Measurements from ENCODE around the gene CCBE1.
A peak's percentile ranks its signal among the peaks of the same experiment; 100 is the strongest.

CCBE1 gene

DNA sequence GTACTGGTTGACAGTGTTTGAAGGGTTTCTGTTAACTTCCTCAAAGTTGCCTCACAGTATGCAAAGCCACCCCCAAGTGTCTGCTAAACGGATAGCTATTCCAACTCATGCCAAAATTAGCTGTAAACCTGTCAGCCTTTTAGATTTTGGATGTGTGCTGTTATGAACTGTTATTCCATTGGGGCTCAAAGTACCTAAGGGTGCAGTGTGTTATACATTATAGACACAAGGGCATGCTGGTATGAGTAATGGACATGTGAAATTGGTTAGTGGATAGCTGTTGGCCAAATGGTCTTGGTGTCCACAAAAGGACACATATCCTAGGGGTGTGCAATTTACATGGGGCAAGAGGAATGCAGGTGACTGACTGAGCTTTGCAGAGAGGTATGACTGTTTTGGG lies 33.7 kb upstream of the CCBE1 start:
- Histone ChIP-seq H2AFZ (ENCODE audit: low read length, unreplicated experiment) (no peak overlapping the region), H3K4me3 (ENCODE audit: low read depth, low read length) (no peak overlapping the region), H3K27ac (ENCODE audit: low read depth, low read length) (no peak overlapping the region), H3K27me3 (ENCODE audit: insufficient read depth, low read length) (no peaks in the 10 kb centered on the region), H3K4me1 (ENCODE audit: control insufficient read depth, insufficient read depth, low read length, unreplicated experiment) (no peaks in the 10 kb centered on the region), H3K36me3 (ENCODE audit: insufficient read depth, low read length) (no peaks in the 10 kb centered on the region), H3K79me2 (ENCODE audit: control insufficient read depth, insufficient read depth, low read length, unreplicated experiment) (no peaks in the 10 kb centered on the region)

- no peaks in the 10 kb centered on the region for H3K79me2 ChIP-seq (ENCODE audit: control insufficient read depth, insufficient read depth, low read length, unreplicated experiment)
- no peaks in the 10 kb centered on the region for H3K36me3 ChIP-seq (ENCODE audit: insufficient read depth, low read length)
- H3K27ac ChIP-seq (ENCODE audit: low read depth, low read length) = no peak overlapping the region
- H3K4me3 ChIP-seq (ENCODE audit: low read depth, low read length) = no peak overlapping the region
- H3K4me1 ChIP-seq (ENCODE audit: control insufficient read depth, insufficient read depth, low read length, unreplicated experiment) = peaks cover 9% of the 10 kb centered on the region
- no peak overlapping the region for H2AFZ ChIP-seq (ENCODE audit: low read length, unreplicated experiment)
- no peaks in the 10 kb centered on the region for H3K27me3 ChIP-seq (ENCODE audit: insufficient read depth, low read length)
Observed at GRCh38 chr18:59729781-59730180, 32.6 kb upstream of the CCBE1 start.

DNA sequence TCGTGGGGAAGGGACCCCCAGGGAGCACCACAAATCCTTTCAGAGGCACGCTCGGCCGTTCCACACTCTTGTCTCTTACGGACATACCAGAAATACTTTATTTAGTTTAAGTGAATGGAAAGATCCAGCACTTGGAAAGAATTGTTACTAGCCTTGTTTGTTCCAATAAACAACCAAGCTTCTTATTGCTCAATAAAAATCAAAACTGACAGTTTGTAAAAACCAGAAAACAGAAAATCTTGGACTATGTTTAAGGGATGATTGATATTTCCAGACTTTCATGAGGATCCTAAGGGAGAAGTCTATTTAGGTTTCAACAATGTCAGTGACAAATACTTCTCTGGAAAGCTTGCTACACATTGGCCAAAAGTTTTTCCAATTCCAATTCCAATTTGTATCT lies 31.6 kb upstream of the CCBE1 start:
- no peaks in the 10 kb centered on the region for H3K27me3 ChIP-seq (ENCODE audit: insufficient read depth, low read length)
- no peak overlapping the region for H3K4me3 ChIP-seq (ENCODE audit: low read depth, low read length)
- no peak overlapping the region for H2AFZ ChIP-seq (ENCODE audit: low read length, unreplicated experiment)
- H3K79me2 ChIP-seq (ENCODE audit: control insufficient read depth, insufficient read depth, low read length, unreplicated experiment) = no peaks in the 10 kb centered on the region
- H3K4me1 ChIP-seq (ENCODE audit: control insufficient read depth, insufficient read depth, low read length, unreplicated experiment) = peaks cover 16% of the 10 kb centered on the region
- H3K36me3 ChIP-seq (ENCODE audit: insufficient read depth, low read length) = no peaks in the 10 kb centered on the region
- no peak overlapping the region for H3K27ac ChIP-seq (ENCODE audit: low read depth, low read length)

- Histone ChIP-seq H2AFZ (ENCODE audit: low read length, unreplicated experiment) (peak overlapping the region; percentile 74), H3K36me3 (ENCODE audit: insufficient read depth, low read length) (no peaks in the 10 kb centered on the region), H3K4me1 (ENCODE audit: control insufficient read depth, insufficient read depth, low read length, unreplicated experiment) (peaks cover 27% of the 10 kb centered on the region), H3K4me3 (ENCODE audit: low read depth, low read length) (no peak overlapping the region), H3K27me3 (ENCODE audit: insufficient read depth, low read length) (no peaks in the 10 kb centered on the region), H3K79me2 (ENCODE audit: control insufficient read depth, insufficient read depth, low read length, unreplicated experiment) (no peaks in the 10 kb centered on the region), H3K27ac (ENCODE audit: low read depth, low read length) (peak overlapping the region; percentile 62)
Observed at GRCh38 chr18:59725142-59725541, 27.9 kb upstream of the CCBE1 start.

- Histone ChIP-seq H3K36me3 (ENCODE audit: insufficient read depth, low read length) (no peaks in the 10 kb centered on the region), H3K4me3 (ENCODE audit: low read depth, low read length) (no peak overlapping the region), H3K27ac (ENCODE audit: low read depth, low read length) (no peak overlapping the region), H2AFZ (ENCODE audit: low read length, unreplicated experiment) (no peak overlapping the region), H3K4me1 (ENCODE audit: control insufficient read depth, insufficient read depth, low read length, unreplicated experiment) (peaks cover 37% of the 10 kb centered on the region), H3K27me3 (ENCODE audit: insufficient read depth, low read length) (no peaks in the 10 kb centered on the region), H3K79me2 (ENCODE audit: control insufficient read depth, insufficient read depth, low read length, unreplicated experiment) (no peaks in the 10 kb centered on the region)
Observed at GRCh38 chr18:59724103-59724502, 26.9 kb upstream of the CCBE1 start.

DNA sequence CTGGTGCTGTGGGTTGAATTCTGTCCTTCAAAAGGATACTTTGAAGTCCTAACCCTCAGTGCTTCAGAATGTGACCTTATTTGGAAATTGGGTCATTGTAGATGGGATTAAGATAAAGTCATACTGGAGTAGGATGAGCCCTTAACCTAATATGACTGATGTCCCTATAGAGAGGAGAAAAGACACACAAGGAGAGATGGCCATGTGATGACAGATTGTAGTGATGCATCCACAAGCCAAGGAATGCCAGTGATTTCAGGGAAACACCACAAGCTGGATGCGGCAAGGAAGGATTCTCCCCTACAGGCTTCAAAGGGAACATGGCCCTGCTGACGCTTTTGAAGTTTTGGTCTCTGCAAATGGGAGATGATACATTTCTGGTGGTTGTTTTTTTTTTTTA lies 24.7 kb upstream of the CCBE1 start:
- H2AFZ ChIP-seq (ENCODE audit: low read length, unreplicated experiment) = no peak overlapping the region

GRCh38 chr18:59721211-59721610 lies 24.0 kb upstream of the CCBE1 start:
- no peaks in the 10 kb centered on the region for H3K36me3 ChIP-seq (ENCODE audit: insufficient read depth, low read length)
- H3K4me1 ChIP-seq (ENCODE audit: control insufficient read depth, insufficient read depth, low read length, unreplicated experiment) = peaks cover 62% of the 10 kb centered on the region
- no peaks in the 10 kb centered on the region for H3K79me2 ChIP-seq (ENCODE audit: control insufficient read depth, insufficient read depth, low read length, unreplicated experiment)
- H3K27ac ChIP-seq (ENCODE audit: low read depth, low read length) = no peak overlapping the region
- H3K4me3 ChIP-seq (ENCODE audit: low read depth, low read length) = no peak overlapping the region
- H3K27me3 ChIP-seq (ENCODE audit: insufficient read depth, low read length) = no peaks in the 10 kb centered on the region
- H2AFZ ChIP-seq (ENCODE audit: low read length, unreplicated experiment) = no peak overlapping the region

More for the DNA sequence above, 24.7 kb upstream of the CCBE1 start:
- H3K27ac ChIP-seq (ENCODE audit: low read depth, low read length) = no peak overlapping the region
- peaks cover 59% of the 10 kb centered on the region for H3K4me1 ChIP-seq (ENCODE audit: control insufficient read depth, insufficient read depth, low read length, unreplicated experiment)
- H3K79me2 ChIP-seq (ENCODE audit: control insufficient read depth, insufficient read depth, low read length, unreplicated experiment) = no peaks in the 10 kb centered on the region
- no peak overlapping the region for H3K4me3 ChIP-seq (ENCODE audit: low read depth, low read length)
- no peaks in the 10 kb centered on the region for H3K36me3 ChIP-seq (ENCODE audit: insufficient read depth, low read length)
- no peaks in the 10 kb centered on the region for H3K27me3 ChIP-seq (ENCODE audit: insufficient read depth, low read length)

DNA sequence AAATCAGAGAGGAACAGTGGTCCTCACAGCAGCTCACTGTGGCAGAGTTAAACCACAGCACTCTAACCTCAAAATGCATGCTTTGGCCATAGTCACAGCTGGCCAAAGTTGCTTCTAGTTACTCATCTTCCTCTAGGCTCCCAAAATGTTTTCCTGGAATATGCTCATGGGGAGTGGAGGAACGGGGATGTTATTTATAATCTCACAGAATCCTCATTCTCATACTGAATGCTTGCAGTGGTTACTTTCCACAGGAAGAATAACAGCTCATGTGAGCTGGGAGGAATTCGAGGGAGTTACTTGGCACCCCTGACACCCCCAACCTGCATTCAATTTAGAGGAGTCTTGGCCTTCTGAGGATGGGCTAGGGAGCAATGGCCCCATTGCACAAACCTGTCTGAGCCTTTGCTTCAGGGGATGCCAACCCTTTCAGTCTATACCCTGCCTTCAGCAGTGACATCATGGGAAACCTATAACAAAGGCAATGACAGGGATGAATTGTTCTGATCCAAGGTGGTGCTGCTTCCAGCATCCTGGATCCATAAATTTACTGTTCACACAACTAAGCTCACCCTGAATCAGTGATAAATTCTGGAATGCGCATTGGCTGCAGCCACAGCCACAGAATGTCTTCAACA lies 22.4 kb upstream of the CCBE1 start:
- Histone ChIP-seq H3K4me1 (ENCODE audit: control insufficient read depth, insufficient read depth, low read length, unreplicated experiment) (peaks cover 67% of the 10 kb centered on the region), H3K27ac (ENCODE audit: low read depth, low read length) (peak overlapping the region; percentile 94), H3K4me3 (ENCODE audit: low read depth, low read length) (no peak overlapping the region), H3K79me2 (ENCODE audit: control insufficient read depth, insufficient read depth, low read length, unreplicated experiment) (no peaks in the 10 kb centered on the region), H3K36me3 (ENCODE audit: insufficient read depth, low read length) (no peaks in the 10 kb centered on the region), H3K27me3 (ENCODE audit: insufficient read depth, low read length) (no peaks in the 10 kb centered on the region), H2AFZ (ENCODE audit: low read length, unreplicated experiment) (peak overlapping the region; percentile 55)

- Histone ChIP-seq H3K27me3 (ENCODE audit: insufficient read depth, low read length) (no peaks in the 10 kb centered on the region), H3K27ac (ENCODE audit: low read depth, low read length) (peak overlapping the region; percentile 94), H3K4me1 (ENCODE audit: control insufficient read depth, insufficient read depth, low read length, unreplicated experiment) (peaks cover 60% of the 10 kb centered on the region), H3K4me3 (ENCODE audit: low read depth, low read length) (peak overlapping the region; percentile 1; the same call in 1 of the 2 replicates), H2AFZ (ENCODE audit: low read length, unreplicated experiment) (no peak overlapping the region), H3K79me2 (ENCODE audit: control insufficient read depth, insufficient read depth, low read length, unreplicated experiment) (no peaks in the 10 kb centered on the region), H3K36me3 (ENCODE audit: insufficient read depth, low read length) (no peaks in the 10 kb centered on the region)
Observed at GRCh38 chr18:59718464-59719157, 21.4 kb upstream of the CCBE1 start.

- peaks cover 59% of the 10 kb centered on the region for H3K4me1 ChIP-seq (ENCODE audit: control insufficient read depth, insufficient read depth, low read length, unreplicated experiment)
- H3K79me2 ChIP-seq (ENCODE audit: control insufficient read depth, insufficient read depth, low read length, unreplicated experiment) = no peaks in the 10 kb centered on the region
- peak overlapping the region; percentile 94 for H3K27ac ChIP-seq (ENCODE audit: low read depth, low read length)
- no peak overlapping the region for H2AFZ ChIP-seq (ENCODE audit: low read length, unreplicated experiment)
- H3K4me3 ChIP-seq (ENCODE audit: low read depth, low read length) = peak overlapping the region; percentile 1; the same call in 1 of the 2 replicates
- no peaks in the 10 kb centered on the region for H3K36me3 ChIP-seq (ENCODE audit: insufficient read depth, low read length)
- H3K27me3 ChIP-seq (ENCODE audit: insufficient read depth, low read length) = no peaks in the 10 kb centered on the region
Observed at GRCh38 chr18:59718108-59718463, 20.9 kb upstream of the CCBE1 start.

- H2AFZ ChIP-seq (ENCODE audit: low read length, unreplicated experiment) = no peak overlapping the region
- no peak overlapping the region; the same call in 1 of the 2 replicates for H3K4me3 ChIP-seq (ENCODE audit: low read depth, low read length)
- H3K79me2 ChIP-seq (ENCODE audit: control insufficient read depth, insufficient read depth, low read length, unreplicated experiment) = no peaks in the 10 kb centered on the region
- peak overlapping the region; percentile 94 for H3K27ac ChIP-seq (ENCODE audit: low read depth, low read length)
- H3K4me1 ChIP-seq (ENCODE audit: control insufficient read depth, insufficient read depth, low read length, unreplicated experiment) = peaks cover 59% of the 10 kb centered on the region
- H3K36me3 ChIP-seq (ENCODE audit: insufficient read depth, low read length) = no peaks in the 10 kb centered on the region
- no peaks in the 10 kb centered on the region for H3K27me3 ChIP-seq (ENCODE audit: insufficient read depth, low read length)
Observed at GRCh38 chr18:59717291-59717690, 20.1 kb upstream of the CCBE1 start.
